T-helper 1 cell treated with Interleukin-12 subunit alpha and Interleukin-12 subunit beta and Interleukin-4 antibody, amounts not matched to agents 30 ng/mL and 1 ng/mL, for 36 hours (primary cell): ENCODE measurements around the gene USH1C. TPM values are rescaled to one million over a fixed set of nuclear protein-coding genes. Genes with fewer than 3 reads are reported as not detected.

Experiments
- intact Hi-C: fragments of 100-400 bp; cut with micrococcal nuclease; formaldehyde crosslinking; loops from one replicate; pipeline ENCODE4 v1.15.1; 2024
- total RNA-seq: library from RNA; stranded (reverse); gene quantifications from 2 replicates; pipeline ENCODE4 v1.2.3, GENCODE V29; 2022

USH1C gene
- total RNA-seq, 1 donor from 2014 or later, result not detected

DNA sequence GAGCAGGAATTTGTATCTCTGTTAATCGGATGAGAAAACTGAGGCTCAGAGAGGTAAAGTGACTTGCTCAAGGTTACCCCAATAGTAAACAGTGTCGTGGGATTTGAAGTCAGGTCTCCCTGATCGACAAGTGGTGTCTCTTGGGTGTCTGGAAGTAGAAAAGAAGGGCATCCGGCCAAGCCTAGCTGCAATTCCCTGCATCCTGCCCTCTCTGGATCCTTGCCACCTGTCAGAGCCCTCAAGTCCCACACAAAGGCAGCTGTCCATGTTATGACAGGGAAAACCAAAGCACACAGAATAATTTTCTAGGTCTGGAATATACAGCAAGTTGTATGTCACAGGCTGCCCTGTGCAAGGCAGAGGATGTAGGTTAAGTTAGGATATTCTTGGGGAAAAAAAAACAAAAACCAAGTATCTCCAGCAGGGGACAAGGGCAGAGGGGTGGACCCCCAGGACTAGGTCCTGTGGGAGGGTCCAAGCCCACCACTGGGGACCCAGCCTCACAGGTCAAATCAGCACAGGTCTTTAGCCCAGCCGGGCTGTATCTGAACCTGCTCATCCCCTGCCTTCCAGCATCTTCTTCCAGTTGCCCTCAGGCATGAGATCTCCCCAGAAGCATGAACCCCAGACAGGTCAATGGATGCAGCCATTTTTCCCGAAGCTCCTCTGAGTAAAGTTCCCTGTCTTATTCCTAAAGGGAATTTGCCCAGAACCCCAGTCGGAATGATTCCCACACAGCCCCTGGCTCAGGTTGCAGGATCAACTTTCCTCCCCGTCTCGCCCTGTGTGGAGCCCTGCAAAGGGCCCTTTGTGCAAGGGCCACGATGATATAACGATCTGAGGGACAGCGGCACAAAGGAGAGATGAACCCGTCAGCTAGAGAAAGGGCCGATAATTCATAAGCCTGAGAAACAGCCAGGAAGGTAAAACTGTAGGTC lies 15.0 kb downstream of the USH1C start:
- intact Hi-C loops, result loop anchor here (1.0 kb wide), 3 partner anchors 145 to 299 kb away; no protein-coding TSS in a partner anchor

DNA sequence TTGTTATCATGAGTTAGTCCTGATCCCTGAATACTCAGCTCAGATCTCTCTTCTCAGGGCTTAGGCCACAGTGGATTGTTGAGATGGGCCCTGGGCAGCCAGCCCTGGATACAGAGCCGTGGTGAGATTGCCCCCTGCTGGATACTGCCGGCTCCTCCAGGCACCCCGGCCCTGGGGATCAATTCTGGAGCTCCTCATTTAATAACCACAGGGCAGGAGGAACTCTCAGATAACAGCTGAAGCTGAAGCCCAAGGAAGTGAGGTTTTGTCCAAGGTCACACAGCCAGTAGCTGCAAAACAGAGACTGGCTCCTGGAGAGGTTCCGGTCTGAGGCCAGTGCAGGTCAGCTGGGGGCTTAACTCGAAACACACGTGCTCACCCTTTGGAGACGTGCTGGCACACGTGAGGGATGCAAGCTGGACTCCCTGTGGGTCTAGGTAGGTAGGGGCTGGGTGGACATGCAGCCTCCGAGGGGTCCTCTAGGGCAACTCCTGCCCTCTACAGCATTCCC lies 16.0 kb downstream of the USH1C start:
- intact Hi-C loops, result loop anchor here (1.0 kb wide), 3 partner anchors 144 to 298 kb away; no protein-coding TSS in a partner anchor

DNA sequence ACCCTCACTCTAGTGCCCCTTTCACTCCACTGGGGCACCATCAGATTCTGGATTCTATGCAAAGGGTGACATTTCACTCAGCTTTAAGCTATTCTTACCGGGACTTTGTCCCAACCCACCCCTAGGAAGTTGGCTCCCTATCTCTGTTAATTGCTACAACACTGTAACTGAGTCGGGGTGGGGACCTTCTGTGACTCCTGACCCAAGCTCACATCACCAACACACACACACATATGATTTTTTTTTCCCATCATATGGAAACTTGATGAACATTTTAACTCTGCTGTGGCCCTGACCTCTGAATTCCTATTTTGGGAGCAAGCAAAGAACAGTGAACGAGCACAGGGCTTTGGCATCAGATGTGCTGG lies 16.6 kb downstream of the USH1C start:
- intact Hi-C loops, result no loop called here

DNA sequence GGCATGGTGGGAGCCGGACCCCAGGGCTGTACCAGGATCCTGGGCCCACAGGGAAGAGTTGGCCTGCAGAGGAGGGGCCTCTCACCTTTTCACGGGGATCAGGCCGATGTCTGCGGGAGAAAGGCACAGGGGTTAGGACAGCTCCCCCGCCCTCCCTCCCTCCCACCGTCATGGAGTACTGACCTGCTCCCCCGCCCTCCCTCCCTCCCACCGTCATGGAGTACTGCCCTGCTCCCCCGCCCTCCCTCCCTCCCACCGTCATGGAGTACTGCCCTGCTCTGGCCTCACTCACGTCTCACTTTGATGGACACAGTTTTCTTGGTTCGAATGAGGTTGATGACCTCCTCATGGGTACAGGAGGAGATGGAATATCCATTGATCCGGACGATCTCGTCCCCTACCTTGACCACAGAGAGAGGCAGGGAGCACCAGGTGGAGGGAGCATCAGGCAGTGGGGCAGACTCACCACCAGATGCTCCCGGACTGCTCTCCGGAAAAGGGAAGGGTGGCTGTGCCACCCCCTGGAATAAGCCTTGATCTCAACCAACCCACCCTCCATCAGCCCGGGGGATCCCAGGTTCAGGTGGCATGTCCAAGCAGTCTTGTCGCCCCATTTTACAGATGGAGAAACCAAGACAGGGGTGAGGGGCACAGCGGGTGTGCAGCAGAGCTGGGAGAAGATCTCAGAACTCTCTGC lies 17.1 kb downstream of the USH1C start:
- intact Hi-C loops, result no loop called here

DNA sequence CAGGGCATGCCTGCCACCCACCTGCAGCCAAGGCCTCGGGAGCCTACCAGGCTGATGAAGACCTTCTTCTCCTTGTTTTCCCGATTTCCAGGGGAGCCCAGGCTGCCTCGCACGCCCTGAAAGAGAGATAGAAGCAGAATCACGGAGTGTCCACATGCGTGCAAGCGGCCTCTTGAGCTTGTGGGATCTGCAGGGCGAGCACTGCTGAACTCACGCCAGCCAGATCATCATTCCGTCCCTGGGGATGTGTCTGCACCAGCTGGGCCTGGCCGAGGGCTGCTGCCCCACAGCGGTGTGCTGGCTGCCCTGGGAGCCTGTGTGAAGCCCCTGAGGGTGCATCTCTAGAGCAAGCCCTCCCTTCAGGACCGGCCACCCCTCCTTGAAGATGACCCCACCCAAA lies 17.9 kb downstream of the USH1C start:
- intact Hi-C loops, result no loop called here

DNA sequence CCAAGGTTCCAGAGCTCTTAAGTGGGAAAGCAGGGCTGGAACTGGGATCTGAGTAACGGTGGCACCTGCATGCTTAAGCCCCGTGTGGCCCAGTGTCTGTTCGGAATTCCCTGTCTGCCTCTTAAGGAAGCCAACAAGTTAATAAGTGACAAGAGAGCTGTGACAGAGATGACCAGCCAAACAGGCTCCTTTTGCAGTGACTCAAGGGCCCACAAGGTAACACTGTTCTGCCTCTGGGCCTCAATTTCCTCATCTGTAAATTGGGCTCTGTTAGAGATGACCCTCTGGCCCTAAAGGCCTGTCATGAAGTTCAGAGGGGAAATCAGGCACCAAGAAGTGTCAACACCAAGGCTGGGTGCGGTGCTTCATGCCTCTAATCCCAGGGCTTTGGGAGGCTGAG lies 18.6 kb downstream of the USH1C start:
- intact Hi-C loops, result no loop called here

DNA sequence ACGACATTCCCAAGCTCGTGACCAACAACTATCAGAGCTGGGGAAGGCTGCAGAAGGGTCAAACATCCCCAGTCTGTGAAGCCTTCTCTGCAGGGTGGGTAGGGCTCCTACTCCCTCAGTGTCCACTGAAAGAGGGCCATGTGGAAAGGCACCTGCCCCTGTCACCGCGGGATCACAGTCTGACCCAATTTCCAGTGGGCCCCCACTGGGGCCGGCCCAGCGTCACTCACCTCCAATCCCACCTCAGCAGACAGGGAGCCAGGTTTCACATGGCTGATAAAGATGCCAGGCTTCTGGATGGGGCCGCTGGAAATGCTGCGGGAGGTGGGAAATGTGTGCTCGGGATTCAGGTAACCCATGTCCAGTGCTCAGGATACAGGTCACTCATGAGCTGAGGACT lies 20.0 kb downstream of the USH1C start:
- intact Hi-C loops, result no loop called here

DNA sequence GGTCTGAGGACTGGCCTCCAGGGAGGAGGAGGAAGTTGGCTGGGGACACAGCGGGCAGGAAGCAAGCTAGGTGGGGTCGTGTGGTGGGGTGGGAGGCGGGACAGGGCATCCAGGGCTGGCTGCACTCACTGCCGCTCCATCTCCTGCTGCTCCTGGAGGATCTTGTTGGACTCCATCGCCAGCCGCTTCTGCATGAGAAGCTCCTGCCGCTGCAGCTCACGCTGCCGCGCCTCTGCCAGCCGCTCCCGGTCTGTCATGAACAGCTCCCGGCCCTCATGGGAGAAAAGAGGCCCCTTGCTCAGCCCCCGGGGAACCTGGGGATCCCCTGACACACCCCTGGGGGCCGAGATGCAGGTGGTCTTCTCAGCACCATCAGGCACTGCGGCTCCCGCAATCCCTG lies 21.6 kb downstream of the USH1C start:
- intact Hi-C loops, result no loop called here

DNA sequence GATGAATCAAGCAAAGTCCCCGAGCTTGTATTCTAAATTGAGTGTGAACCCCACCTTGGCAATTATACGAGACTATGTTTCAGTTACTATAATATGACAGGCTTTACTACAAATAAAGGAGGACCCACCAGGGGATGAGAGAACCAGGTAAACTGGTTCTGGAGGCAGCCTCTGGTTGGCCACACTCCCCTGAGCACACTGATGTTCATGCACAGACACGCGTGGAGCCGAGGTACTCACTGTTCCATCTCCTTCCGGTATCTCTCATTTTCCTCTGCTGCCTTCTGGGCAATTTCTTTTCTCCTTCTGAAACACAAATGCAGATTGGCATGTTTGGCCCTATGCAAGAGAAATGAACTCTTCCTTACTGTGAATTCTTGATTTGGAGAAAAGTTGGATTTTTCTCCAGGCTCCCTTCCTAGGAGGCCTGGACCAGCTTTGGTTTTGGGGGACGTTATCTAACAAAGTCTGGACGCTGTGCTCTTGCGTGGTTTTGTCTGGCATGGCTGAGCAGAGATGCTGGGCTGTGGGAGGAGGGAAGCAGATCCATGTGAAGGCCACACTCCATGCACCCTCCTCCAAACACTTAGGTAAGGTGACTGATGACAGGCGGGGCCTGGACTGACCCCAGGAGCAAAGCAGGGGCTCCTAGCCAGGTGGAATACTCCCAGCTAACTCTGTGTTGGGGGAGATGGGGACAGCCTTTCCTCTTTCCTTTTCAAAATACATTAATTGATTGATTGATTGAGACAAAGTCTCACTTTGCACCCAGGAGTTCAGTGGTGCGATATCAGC lies 22.9 kb downstream of the USH1C start:
- intact Hi-C loops, result no loop called here

DNA sequence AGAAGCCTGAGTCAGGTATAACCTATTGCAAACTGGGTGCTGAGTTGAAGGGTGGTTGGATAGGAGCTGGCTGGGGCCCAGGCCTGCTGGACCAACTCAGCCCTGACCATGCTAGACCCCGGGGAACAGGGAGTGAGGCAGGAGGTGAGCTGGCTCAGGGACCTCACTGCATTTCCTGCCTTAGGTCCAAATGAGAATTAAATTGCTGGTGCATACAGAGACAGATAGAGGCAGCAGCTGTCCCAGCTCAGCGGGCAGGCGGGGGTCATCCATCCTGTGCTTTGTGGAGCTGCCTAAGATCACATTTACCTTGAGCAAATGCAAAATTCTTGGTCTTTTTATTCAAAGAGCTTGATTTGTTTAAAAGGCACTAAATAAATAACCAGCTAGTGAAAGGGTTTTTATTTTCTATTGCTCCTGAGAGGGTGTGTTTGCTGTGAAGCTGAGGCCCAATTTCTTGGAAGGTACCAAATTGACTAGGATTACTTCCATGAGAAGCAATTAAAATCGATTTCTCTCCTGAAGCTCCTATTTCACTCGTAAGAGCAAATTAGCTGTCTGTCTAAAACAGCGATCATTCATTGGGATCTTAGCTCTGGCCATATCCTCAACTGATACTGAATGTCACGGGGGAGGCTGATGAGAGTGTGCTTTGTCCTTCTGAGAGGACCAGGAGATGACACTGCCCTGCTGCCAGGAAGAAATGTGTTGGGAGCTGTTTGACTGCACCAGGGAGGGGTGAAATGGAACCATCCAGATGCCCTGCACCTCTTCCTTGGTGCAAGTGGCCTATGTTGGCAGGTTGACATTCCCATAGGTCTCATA lies 24.9 kb downstream of the USH1C start:
- intact Hi-C loops, result no loop called here

DNA sequence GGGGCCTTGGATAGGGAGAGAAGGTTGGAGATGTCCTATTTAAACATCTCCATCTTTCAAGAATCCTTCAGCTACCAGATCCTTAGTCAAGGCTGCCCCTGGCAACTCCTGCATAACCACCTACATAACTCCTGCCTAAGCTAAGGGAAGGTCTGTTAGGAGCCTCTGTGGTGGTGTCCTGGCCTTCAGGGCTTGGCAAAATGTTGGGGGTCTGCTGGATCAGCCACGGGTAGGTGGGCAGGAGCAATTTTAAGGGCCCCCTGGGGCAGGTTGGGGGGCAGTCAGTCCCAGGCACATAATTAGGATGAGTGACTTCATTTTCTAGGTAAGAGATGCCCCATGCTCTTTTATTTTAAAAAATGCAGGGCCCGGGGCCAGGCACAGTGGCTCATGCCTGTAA lies 25.9 kb downstream of the USH1C start:
- intact Hi-C loops, result no loop called here

DNA sequence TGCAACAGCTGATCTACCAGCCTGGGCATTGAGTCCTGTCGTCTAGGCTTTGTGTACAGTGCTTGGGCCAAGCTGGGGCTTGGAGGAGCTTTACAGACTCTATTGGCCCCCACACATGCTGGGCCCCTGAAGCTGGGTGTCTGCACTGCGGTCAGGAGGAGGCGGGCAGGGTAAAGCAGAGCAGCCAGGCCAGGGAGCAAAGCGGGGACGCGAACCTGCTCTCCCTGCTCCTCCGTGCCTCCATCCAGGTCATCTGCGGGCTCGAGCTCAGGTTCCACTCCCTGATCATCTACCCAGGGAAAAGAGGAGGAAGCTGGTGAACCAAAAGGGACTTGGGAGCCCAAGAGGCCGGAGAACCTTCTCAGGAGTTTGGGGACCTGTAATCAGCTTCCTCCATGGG lies 27.0 kb downstream of the USH1C start:
- intact Hi-C loops, result no loop called here

DNA sequence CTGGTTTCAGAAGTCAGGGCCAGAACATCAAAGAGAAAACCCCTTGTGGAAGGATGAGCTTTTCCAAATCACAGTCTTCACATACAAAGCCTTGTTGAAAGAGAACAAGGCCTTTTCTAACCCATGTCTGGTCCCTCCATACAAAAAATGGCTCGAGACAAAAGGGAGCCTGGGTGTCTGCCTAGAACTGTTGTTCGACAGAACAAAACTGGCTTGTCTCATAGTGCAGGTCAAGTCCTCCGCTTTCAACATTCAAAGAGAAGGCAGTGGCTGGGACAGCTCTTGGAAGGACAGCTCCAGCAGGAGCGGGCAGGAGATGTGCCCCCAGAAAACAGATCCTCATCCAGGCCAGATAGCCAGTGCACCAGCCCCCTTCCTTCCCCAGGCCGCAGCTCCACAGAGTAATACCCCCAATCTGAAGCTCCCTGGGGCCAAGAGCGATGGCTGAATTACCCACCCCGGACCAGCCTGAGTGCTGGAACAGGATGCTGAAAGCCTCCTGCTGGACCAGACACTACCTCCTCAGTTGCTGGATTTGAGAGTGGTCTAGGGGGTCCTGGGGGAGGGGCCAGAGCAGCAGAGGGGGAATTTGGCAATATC lies 27.6 kb downstream of the USH1C start:
- intact Hi-C loops, result no loop called here

DNA sequence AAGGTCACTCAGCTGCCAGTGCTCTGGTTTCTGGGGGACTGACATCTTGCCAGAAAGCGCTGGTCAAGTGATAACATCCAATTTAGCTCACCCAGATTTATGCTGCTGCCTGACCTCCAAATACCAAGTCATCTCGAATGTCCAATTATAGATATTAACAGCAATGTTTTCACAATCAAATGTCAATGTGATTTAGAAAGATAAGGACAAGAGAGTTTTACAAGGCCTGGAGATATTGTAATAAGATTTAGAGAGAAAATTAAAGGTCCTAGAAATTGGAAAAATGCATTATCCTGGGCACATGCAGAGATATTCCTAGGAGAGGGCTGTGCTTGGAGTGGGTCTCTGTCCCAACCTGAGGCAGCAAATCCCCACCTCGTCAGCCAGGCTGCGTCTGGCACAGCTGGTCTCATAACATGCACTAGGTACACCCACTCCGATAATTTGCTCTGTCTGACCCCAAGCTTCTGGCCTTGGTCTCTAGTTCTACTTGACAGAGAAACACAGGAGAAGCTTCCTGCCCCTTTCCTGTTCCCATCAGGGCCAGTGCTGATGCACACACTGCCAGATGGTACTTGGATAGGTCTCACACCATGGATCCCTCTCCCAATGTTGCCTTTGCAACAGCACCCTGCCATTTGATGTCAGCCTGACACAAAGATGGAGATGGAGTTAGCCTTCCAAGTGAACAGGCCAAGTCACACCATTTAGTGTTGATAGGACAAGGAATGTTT lies 28.6 kb downstream of the USH1C start:
- intact Hi-C loops, result no loop called here

DNA sequence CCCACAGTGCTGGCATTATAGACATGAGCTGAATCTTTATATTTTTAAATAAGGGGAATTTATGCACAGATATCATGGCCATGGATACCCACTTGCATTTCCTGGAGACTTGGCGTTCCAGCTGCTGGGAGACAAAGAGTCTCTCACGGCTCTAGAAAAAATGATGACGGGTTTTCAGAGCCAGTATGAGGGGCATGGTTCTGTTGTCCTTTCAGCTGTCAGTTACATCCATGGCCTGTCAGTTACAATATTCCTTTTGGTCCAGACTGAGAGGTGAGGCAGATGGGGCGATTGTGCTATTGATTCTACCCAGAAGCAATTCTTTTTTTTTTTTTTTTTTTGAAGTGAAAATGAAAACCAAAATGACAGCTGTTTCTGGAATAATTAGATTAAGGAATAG lies 29.7 kb downstream of the USH1C start:
- intact Hi-C loops, result no loop called here

DNA sequence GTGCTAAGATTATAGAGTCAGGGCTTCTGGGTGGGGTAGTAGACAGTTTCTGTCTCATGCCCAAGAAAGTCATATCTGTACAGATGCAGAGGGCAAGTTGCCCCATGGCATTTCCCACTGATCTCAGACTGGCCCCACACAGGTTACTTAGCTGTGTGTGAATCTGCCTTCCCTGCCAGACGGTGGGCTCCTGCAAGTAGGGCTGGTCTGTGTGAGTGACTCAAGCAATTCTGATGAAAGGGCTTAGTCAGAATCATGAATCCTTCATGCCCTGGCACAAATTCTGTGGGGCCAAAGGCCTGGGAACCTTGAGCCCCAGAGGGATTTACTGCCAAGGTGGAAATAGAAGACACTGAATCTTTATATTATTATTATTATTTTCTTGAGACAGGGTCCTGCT lies 30.4 kb downstream of the USH1C start:
- intact Hi-C loops, result no loop called here

DNA sequence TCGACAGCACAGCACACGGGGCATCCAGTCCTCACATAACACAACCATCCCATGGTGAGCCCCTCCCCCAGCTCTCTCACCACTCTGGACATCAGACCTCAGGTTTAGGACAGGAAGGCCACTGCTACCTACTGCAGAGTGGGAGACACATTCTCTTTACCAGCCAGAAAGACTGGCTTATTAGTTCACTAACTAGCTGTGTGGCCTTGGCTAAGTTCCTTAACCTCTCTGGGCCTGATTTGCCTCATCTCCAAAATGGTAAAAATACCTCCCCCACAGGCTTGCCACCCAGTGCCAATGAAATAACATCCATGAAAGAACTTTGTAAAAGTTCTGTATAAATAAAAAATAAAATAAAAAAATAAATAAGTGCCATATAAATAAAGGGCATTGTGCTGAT lies 32.1 kb downstream of the USH1C start:
- intact Hi-C loops, result no loop called here

DNA sequence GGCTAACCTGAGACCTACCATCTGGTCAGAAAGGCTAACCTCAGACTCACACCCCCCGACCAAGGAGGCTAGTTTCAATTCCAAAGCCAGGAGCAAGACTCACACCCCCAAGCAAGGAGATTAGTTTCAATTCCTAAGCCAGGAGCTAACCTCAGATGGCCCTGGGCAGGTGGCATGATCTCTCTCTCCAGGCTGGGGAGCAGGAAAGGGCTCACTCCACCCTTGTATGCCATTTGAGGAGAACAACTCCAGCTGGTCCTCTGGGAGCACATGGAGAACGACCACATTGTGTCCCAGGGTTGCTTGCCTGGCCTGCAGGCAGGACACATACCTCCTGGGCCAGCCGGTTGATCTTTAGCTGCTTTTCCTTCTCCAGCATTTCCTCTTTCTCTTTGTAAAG lies 32.6 kb downstream of the USH1C start:
- intact Hi-C loops, result no loop called here

DNA sequence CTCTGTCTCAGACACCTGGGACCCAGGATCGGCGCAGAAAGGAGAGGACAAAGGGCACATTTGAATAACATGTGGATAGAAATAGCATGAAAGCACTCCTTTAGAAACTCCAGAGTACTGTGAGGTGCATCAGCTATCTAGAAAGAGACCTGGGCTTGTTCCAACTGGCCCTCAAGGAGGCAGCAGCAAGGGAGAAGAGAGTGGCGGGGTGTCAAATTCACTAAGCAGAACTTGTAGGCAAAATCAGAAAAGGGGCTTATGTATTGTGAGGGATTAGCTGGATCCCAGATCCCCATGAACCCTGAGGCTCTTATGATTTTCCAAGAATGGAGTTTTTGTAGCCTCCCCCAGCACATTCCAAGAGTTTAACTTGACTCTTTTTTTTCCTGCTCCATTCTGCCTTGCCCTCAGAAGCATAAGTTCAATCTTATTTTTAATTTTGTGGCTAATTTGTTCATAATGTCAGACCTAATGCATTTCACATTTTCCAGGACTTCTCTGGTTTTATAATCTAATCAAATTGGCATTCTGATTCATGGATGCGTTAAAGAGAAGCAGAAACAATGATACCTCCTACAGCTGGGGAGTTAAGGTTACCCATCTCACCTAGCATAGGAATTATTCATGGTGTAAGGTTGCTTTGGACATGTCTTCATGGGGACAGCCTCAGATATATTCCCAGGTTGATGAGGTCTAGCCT lies 33.6 kb downstream of the USH1C start:
- intact Hi-C loops, result no loop called here
